HepG2 (cell line): Measurements from ENCODE around the gene DHRS4L2. TPM values are rescaled to one million over a fixed set of nuclear protein-coding genes. Genes with fewer than 3 reads are reported as not detected.

Experiments
- ARID5B ChIP-seq: IDR thresholded peaks from 2 replicates; pipeline ENCODE4 v1.4.0; 2020; ENCODE audit warnings: mild to moderate bottlenecking, missing genetic modification reagents
- DDIT3 ChIP-seq: sonication (generic); formaldehyde crosslinking; IDR thresholded peaks from 2 replicates; pipeline ENCODE4 v1.4.0; 2020; ENCODE audit warnings: mild to moderate bottlenecking, missing genetic modification reagents
- ELK4 ChIP-seq: sonication (generic); formaldehyde crosslinking; IDR thresholded peaks from 2 replicates; pipeline ENCODE4 v1.9.0; 2021; ENCODE audit warnings: missing genetic modification reagents, borderline replicate concordance
- HNRNPLL ChIP-seq: fragments of 200-400 bp; formaldehyde crosslinking; IDR thresholded peaks from 2 replicates; pipeline ENCODE4 v1.6.1; 2017; ENCODE audit warnings: mild to moderate bottlenecking, low read depth, low read length; ENCODE audit not compliant: poor library complexity, severe bottlenecking
- ISL2 ChIP-seq: sonication (generic); formaldehyde crosslinking; IDR thresholded peaks from 2 replicates; pipeline ENCODE4 v1.5.0; 2020; ENCODE audit warnings: missing genetic modification reagents
- MBD4 ChIP-seq: IDR thresholded peaks from 2 replicates; pipeline ENCODE4 v1.6.1; 2012; ENCODE audit warnings: low read length, inconsistent platforms, borderline replicate concordance
- MEIS1 ChIP-seq: sonication (generic); formaldehyde crosslinking; IDR thresholded peaks from 2 replicates; pipeline ENCODE4 v1.9.0; 2021; ENCODE audit warnings: mild to moderate bottlenecking, missing genetic modification reagents, moderate library complexity, borderline replicate concordance
- MTF2 ChIP-seq: sonication (generic); formaldehyde crosslinking; IDR thresholded peaks from 2 replicates; pipeline ENCODE4 v1.5.0; 2020; ENCODE audit warnings: missing genetic modification reagents, borderline replicate concordance
- MXD1 ChIP-seq: sonication (generic); formaldehyde crosslinking; IDR thresholded peaks from 2 replicates; pipeline ENCODE4 v1.4.0; 2020; ENCODE audit warnings: mild to moderate bottlenecking, missing genetic modification reagents
- THAP9 ChIP-seq: sonication (generic); formaldehyde crosslinking; IDR thresholded peaks from 2 replicates; pipeline ENCODE4; 2020; ENCODE audit warnings: missing genetic modification reagents, mild to moderate bottlenecking, borderline replicate concordance
- TOE1 ChIP-seq: sonication (generic); formaldehyde crosslinking; IDR thresholded peaks from 2 replicates; pipeline ENCODE4 v1.4.0; 2020; ENCODE audit warnings: mild to moderate bottlenecking, missing genetic modification reagents
- ZMYM4 ChIP-seq: sonication (generic); formaldehyde crosslinking; IDR thresholded peaks from 2 replicates; pipeline ENCODE4 v1.8.1; 2023; ENCODE audit warnings: mild to moderate bottlenecking, missing genetic modification reagents
- ZNF629 ChIP-seq: sonication (generic); formaldehyde crosslinking; conservative IDR thresholded peaks from 2 replicates; pipeline ENCODE4 v1.5.0; 2020; ENCODE audit warnings: missing genetic modification reagents
- ZNF660 ChIP-seq: sonication (generic); formaldehyde crosslinking; IDR thresholded peaks from 2 replicates; pipeline ENCODE4 v1.5.1; 2020; ENCODE audit warnings: mild to moderate bottlenecking, low read depth, missing genetic modification reagents, borderline replicate concordance
- ZNF670 ChIP-seq: sonication (generic); formaldehyde crosslinking; IDR thresholded peaks from 2 replicates; pipeline ENCODE4 v1.8.0; 2022; ENCODE audit warnings: mild to moderate bottlenecking, missing genetic modification reagents, borderline replicate concordance
- ZNF768 ChIP-seq: sonication (generic); formaldehyde crosslinking; IDR thresholded peaks from 2 replicates; pipeline ENCODE4 v1.4.0; 2020; ENCODE audit warnings: missing genetic modification reagents
- polyA plus RNA-seq, 8 experiments: library from polyadenylated mRNA; depleted of rRNA in 3 of 8; stranded (reverse) in 7 of 8; unstranded in 1 of 8; fragments of >200 nt; fragmentation: Illumina TruSeq in 4 of 8; extraction: Trizol in 4 of 8; gene quantifications; 2 replicates each; pipeline versions ENCODE4 v1.2.1 to v1.2.3, GENCODE V29; 2011 to 2016; ENCODE audit warnings: low read depth in 4 of 8, missing spikeins in 1 of 8, mixed read lengths in 1 of 8; ENCODE audit not compliant: insufficient read depth in 1 of 8
- total RNA-seq, 5 experiments: library from RNA; depleted of rRNA; stranded (reverse); fragments of >200 nt; fragmentation: Illumina TruSeq; extraction: Trizol; gene quantifications; 2 replicates each; pipeline ENCODE4 v1.2.3, GENCODE V29; 2016; ENCODE audit warnings: low read depth in 1 of 5
- TF ChIP-seq, protein P1 (sequence below): IDR thresholded peaks from 2 replicates; pipeline ENCODE4 v1.6.1; 2018; ENCODE audit warnings: missing genetic modification reagents, mild to moderate bottlenecking, missing compliant biosample characterization

The DHRS4L2 gene
- total and polyA plus RNA-seq, 2 of the 13 experiments (the other 11 are each of a cell fraction or from before 2014, with no cell fraction given), result 24.7 to 38.2 TPM

DNA sequence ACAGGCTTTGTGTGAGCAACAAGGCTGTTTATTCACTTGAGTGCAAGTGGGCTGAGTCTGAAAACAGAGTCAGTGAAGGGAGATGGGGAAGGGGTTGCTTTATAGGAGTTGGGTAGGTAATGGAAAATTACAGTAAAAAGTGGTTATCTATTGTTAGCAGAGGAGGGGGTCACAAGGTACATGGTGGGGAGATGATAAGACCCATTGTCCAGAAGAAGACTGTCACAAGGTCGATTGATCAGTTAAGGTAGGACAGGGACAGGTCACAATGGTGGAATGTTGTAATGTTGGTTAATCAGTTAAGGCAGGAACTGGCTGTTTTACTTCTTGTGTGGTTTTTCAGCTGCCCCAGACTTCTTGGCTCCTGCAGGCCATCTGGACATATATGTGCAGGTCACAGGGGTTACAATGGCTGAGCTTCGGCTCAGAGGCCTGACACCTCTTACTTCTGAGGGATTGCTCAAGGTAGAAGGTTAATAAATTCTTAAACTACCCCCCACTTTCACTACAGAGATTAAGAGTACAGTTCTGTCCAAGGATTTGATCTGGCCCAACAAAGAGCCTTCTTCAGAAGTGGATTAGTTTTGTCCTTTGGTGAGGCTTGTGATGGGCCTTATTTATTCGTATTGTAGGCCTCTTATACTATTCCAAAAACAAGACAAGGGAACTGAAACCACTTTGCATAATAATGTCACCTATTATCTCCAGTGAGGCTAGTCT is 49.0 kb upstream of the DHRS4L2 start (continued):
- TF ChIP-seq MEIS1 (CRISPR knock-in tag), result peak; percentile 49; the same call in 1 of the 2 replicates
- no peak for TF ChIP-seq ZNF768
- no peak for TF ChIP-seq ZNF660 (CRISPR knock-in tag)
- no peak for TF ChIP-seq MTF2 (CRISPR knock-in tag)
- TF ChIP-seq DDIT3 (CRISPR knock-in tag), result no peak
- TF ChIP-seq MXD1, result no peak
- TF ChIP-seq, protein P1, sequence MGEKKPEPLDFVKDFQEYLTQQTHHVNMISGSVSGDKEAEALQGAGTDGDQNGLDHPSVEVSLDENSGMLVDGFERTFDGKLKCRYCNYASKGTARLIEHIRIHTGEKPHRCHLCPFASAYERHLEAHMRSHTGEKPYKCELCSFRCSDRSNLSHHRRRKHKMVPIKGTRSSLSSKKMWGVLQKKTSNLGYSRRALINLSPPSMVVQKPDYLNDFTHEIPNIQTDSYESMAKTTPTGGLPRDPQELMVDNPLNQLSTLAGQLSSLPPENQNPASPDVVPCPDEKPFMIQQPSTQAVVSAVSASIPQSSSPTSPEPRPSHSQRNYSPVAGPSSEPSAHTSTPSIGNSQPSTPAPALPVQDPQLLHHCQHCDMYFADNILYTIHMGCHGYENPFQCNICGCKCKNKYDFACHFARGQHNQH (CRISPR knock-in tag), result no peak
- TF ChIP-seq ISL2 (CRISPR knock-in tag), result no peak; the same call in 1 of the 2 replicates
- TF ChIP-seq ZNF670 (CRISPR knock-in tag), result no peak
- TF ChIP-seq ZMYM4, result peak; percentile 96
- no peak for TF ChIP-seq THAP9 (CRISPR knock-in tag)
- TF ChIP-seq TOE1, result no peak
- TF ChIP-seq ELK4 (CRISPR knock-in tag), result no peak
- peak; percentile 75 for TF ChIP-seq ARID5B (CRISPR knock-in tag)
- TF ChIP-seq ZNF629 (CRISPR knock-in tag), result peak; percentile 38; the same call in 1 of the 2 replicates
- no peak for TF ChIP-seq HNRNPLL
- no peak for TF ChIP-seq MBD4
